Endometrium (tissue), 2 donors: Measurements from ENCODE around the gene DNAJB6.

Experiments
- FAIRE-seq: peaks from 2 replicates; lab custom pipeline; 2012; peaks lifted over from hg19 to GRCh38; lab: Jason Lieb, UNC
- donor health status: control.
- donor health status: control.

DNAJB6 gene

DNA sequence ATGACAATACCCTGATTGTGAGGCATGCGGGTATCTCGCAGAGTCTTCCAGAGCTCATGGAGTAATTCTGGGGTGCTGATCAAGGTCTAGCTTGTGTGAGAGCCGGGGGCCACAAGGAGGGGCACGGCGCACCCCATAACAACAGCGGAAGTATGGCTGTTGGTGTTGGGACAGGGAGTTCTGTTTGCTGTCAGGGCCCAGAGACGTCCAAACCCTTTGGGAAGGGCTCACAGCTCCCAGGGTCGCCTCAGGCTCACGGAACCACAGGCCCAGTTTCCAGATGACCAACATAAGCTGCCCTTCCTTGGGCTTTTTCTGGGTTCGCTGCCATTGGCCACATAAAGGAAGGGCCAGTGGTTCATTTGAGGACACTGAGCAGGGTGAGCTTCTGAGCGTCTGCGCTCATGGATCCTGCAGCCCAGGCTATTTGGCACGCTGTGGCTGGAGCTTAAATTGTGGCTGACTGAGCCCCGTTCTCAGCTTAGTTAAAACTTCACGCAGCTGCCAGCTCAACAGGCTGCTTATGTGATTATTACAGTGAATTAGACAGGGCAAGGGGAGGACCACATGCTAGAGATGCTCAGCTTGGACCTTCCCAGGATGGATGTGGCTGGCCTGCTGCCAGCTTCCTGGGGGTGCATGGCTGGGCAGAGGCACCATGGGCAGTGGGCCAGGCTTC lies 92.3 kb downstream of the DNAJB6 start:
- no peak for FAIRE-seq

- FAIRE-seq, result no peak
These were observed 92.9 kb downstream of the DNAJB6 start for GRCh38 chr7:157429680-157430224.

- FAIRE-seq, result no peak
These were observed 93.9 kb downstream of the DNAJB6 start for GRCh38 chr7:157430721-157431120.

DNA sequence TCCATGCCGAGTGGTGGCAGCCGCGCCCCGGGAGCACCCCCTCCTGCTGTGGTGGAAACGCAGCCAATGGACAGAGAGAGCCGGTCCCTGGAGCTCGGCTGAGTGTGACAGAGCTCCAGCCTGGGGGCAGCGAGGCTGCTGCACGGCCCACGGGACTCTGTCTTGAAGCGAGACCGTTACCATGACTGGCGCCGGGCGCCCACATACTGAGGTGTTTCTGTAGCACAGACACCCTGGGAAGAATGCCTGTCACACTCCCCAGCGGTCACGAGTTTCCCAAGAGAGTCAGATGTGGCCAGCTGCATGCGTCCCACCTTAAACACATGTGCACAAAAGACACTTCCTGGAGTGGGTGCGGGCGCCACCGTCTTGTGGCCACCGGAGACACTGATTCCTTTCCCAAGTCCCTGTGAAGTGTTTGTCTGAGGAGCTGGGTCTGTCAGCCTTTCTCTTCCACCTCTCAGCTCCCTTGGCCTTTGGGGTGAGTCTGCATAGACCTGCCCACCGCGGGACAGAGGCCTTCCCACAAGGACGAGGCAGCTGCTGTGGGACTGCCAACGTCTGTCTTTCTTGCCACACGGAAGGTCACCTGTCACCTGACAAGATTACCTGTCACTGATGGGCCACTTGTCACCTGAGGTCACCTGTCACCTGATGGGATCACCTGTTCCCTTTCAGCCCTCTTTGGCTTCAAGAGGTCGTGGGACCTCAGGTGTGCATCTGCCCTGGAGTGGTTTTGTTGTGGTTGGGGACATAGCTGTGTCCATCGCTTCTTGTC lies 94.6 kb downstream of the DNAJB6 start:
- no peak for FAIRE-seq

GRCh38 chr7:157431951-157432540 lies 95.2 kb downstream of the DNAJB6 start:
- no peak for FAIRE-seq

- no peak for FAIRE-seq
These were observed 95.7 kb downstream of the DNAJB6 start for GRCh38 chr7:157432541-157432956.

GRCh38 chr7:157432957-157433576 lies 96.3 kb downstream of the DNAJB6 start:
- no peak for FAIRE-seq

GRCh38 chr7:157433628-157434027 lies 96.8 kb downstream of the DNAJB6 start:
- no peak for FAIRE-seq

DNA sequence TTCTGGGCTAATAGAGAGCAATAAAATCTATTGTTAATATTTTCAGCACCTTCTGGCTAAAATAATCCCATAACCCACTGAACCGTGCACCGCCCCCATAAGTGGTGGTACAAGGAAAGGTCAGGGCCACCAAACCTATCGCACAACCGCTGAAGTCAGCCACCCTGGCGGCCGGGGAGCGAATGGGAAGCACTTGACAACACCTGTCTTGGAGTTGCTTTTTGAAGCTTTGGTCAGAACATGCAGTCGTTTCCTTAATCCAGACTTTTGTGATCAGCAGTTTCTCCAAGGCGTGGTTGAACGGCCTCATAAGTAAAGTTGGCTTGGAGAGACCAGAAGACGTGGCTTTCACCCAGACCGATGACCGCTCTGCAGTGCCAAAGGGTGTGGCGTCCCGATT lies 97.4 kb downstream of the DNAJB6 start:
- FAIRE-seq, result no peak

DNA sequence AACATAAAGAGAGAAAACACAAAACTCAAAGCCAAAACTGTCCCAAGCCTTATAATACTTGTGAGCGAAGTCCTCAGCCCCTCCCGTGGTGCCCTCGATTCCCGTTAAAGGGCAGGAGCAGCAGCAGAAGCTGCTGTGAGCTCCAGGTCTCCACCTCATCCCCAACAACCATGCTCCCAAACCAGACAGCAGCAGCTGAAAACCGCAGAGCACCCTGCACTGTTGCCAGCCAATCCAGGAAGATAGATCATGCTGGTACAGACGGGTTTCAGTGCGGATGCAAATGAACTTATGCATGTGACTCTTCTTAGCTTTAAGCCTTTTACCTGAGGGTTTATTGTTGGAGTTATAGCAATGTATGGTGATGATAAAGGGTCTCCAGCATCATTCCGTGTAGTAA lies 97.9 kb downstream of the DNAJB6 start:
- FAIRE-seq, result no peak

- FAIRE-seq, result no peak
These were observed 99.3 kb downstream of the DNAJB6 start for GRCh38 chr7:157436076-157436475.

DNA sequence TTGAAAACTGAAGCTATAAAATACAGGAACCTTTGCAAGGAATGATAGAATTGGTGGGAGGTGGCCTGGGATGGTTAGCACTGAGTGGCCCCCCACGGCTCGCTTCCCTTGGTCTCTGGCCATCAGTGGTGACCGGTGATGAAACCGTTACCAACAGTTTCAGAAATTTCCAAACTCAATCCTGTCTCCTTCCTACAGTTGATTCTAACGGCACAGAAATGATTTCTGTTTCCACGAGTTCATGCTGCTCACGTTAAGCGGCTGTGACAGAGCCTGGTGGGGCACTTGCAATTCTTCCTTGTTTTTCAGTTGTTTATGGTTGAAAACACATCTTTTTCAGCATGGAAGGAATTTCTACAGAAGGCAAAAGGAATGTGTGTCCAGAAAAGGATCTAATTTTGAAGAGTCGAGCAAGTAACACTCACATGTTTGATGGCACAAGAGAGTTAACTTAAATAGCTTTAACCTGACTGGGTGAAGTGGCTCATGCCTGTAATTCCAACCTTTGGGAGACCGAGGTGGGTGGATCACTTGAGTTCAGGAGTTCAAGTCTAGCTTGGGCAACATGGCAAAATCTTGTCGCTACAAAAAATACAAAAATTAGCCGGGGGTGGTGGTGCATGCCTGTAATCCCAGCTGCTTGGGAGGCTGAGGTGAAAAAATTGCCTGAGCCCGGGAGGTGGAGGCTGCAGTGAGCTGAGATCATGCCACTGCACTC lies 100.1 kb downstream of the DNAJB6 start:
- FAIRE-seq, result no peak

DNA sequence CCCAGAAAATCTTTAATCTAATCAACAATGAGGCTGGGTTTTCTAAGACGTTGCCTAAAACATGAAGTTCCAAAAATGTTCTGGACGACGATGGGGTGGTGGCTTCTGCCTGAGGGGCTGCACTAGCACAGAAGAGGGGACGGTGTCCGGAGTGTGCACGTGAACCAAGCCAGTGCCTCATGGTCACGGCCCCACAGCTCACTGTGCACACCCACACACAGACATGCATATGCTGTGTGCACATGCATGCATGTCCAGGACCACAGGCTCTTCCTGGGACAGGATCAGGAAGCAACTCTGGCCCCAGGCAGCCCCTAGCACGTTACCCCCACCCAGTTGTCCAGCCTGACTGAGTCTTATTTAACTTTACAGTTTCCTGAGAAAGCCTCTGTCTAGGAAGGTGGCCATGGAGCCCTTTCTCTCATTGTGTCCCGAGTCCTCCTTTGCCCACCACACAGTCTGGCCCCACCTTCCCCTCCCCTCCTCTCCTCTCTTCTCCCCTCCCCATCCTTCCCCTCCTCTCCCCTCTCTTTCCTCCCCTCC lies 100.8 kb downstream of the DNAJB6 start:
- no peak for FAIRE-seq

DNA sequence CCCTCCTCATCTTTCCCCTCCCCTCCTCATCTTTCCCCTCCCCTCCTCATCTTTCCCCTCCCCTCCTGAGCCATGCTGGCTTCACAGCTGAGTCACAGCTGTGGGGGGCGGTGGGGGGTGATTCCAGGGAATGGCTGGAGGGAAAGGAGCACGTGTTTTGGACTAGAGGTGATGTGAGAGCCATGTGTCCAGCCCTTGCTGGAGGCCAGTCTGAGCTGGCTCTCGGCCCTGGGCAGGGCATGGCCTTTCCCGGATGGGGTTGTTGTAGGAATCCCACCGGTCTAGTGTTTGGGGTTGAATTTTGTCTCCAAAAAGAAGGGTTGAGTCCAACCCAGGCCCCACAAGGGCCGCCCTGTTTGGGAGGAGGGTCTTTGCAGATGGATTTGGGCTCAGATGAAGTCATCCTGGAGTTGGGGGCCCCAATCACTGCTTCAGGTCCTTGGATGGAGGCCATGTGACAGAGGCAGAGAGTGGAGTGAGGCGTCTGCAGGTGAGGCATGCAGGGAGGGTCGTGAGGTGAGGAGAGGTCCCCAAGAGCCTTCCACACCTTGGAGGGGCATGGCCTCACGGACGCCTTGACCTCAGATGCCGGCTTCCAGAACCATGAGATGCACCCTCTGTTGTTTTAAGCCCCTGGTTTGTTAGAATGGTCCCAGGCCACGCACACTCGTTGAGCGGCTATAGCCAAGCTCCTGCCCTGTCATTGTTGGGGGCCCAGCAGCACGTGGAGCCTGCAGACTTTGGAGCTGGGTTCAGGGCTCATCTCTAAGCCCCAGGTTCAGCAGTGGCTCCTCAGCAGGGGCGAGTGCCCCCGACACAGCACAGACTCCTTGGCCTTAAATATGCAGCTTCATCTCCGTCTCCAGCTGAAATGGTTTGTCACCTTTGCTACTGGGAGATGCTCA lies 101.6 kb downstream of the DNAJB6 start:
- no peak for FAIRE-seq

DNA sequence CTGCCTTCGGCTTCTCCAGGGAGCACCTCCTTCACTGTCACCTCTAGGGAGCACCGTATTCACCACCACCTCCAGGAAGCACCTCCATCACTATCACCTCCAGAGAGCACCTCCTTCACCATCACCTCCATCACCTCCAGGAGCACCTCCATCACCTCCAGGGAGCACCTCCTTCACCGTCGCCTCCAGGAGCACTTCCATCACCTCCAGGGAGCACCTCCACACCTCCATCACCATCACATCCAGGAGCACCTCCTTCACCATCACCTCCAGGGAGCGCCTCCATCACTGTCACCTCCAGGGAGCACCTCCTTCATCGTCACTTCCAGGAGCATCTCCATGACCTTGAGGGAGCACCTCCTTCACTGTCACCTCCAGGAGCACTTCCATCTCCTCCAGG lies 102.3 kb downstream of the DNAJB6 start:
- FAIRE-seq, result no peak

DNA sequence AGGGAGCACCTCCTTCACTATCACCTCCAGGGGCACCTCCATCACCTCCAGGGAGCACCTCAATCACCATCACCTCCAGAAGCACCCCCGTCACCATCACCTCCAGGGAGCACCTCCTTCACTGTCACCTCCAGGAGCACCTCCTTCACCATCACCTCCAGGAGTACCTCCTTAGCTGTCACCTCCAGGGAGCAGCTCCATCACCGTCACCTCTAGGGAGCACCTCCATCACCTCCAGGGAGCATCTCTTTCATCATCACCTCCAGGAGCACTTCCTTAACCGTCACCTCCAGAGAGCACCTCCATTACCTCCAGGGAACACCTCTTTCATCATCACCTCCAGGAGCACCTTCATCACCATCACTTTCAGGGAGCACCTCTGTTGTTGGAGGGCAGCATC lies 103.0 kb downstream of the DNAJB6 start:
- no peak for FAIRE-seq

GRCh38 chr7:157440346-157441022 lies 103.7 kb downstream of the DNAJB6 start:
- FAIRE-seq, result no peak

GRCh38 chr7:157441023-157441399 lies 104.2 kb downstream of the DNAJB6 start:
- FAIRE-seq, result no peak

- FAIRE-seq, result no peak
These were observed 105.7 kb downstream of the DNAJB6 start for GRCh38 chr7:157442456-157442855.
